Measurements from ENCODE around the gene CCDC83.

CCDC83 gene

DNA sequence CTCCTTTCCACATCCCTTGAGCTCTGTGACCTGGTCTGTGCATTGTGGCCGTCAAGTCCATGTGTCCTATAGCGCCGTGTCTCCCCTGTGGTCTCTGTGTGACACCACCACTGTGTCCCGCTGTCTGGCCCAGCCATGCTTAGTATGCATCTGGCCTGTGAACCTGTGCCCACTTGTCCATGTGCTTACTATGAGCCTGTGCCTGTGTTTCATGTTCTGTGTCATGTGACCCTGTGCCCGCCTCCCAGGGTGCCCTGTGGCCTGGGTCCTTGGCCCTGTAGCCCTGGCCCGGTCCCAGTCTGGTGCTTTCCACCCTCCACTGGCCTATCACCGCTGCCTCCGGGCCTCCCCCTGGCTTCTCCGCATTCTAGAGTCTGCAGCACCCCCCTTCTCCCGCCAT lies 80.6 kb downstream of the CCDC83 start:
- TF ChIP-seq Cebpa-rat (IDR thresholded peaks at IDR 0.05) = no peak

DNA sequence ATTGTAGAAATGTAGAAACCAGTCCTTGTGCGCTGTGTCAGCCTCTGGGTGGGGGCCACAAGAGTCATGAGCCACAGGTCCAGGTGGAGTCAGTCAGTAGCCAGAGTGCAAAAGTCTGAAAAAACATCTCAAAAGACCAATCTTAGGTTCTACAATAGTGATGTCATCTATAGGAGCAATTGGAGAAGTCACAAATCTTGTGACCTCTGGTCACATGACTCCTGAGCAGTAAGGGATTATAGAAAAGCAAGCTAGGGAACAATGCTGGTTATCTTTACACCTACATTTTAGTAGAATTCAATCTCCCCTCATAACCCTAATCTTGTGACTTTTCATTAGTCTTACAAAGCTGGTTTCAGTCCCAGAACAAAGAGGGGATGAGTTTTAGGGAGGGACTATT lies 82.7 kb downstream of the CCDC83 start:
- Histone ChIP-seq H3K4me1 (no peaks in the 10 kb centered on the region), H3K27me3 (no peaks in the 10 kb centered on the region), H3K9ac (no peak overlapping the region), H3K4me2 (no peak overlapping the region), H3K36me3 (peaks cover 24% of the 10 kb centered on the region; the same call in 1 of the 2 replicates), H3K4me3 (no peak overlapping the region), H3K9me3 (peaks cover 43% of the 10 kb centered on the region), H4K20me1 (no peaks in the 10 kb centered on the region), H3K27ac (no peak overlapping the region)
- TF ChIP-seq Cebpa-rat (IDR thresholded peaks at IDR 0.05) = no peak

More for the DNA sequence above, 80.6 kb downstream of the CCDC83 start:
- no peak overlapping the region for H3K27ac ChIP-seq
- no peak overlapping the region for H3K4me3 ChIP-seq
- H3K4me2 ChIP-seq = no peak overlapping the region
- peaks cover 24% of the 10 kb centered on the region; the same call in 1 of the 2 replicates for H3K36me3 ChIP-seq
- no peaks in the 10 kb centered on the region for H3K4me1 ChIP-seq
- no peaks in the 10 kb centered on the region for H3K27me3 ChIP-seq
- H3K9me3 ChIP-seq = peaks cover 38% of the 10 kb centered on the region
- H3K9ac ChIP-seq = no peak overlapping the region
- no peaks in the 10 kb centered on the region for H4K20me1 ChIP-seq

DNA sequence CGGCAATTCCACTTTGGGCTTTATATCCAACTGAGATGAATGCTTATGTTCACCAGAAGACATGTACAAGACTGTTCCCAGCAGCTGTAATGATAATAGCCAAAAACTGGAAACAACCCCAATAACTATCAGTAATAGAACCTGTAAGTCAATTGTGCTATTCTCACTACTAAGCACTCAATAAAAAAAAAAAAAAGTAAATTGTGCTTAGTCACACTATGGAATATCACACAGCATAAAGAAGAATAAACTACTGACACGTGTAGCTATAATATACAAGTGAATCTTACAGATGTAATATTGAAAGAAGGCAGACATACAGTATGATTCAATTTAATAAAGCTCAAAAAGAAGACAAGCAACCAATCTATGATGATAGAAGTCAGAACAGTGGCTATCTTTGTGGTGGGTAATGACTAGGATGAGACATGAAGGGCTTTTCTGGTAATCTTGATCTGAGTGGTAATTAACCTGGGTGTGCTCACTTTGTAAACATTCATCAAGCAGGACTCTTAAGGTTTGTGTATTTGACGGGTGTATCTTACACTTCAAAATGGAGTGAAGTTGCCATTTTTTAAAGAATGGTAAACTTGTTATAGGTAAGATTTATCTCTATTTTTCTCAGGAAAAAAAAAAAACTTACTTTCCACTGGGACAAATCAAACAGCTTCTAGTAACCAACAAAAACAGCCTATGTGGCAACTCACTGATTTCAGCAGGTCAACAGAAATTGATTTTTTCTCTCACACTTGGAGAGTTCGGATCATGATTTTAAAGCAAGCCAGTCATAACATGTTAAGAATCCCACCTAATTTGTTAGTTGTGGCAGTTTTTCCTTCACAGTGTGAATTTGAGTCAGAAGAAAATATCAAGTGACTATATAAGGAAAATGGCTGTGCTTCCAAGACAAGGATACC lies 84.2 kb downstream of the CCDC83 start:
- TF ChIP-seq Cebpa-rat (IDR thresholded peaks at IDR 0.05) = no peak
- Histone ChIP-seq H3K9me3 (peaks cover 55% of the 10 kb centered on the region), H3K4me3 (no peak overlapping the region), H4K20me1 (no peaks in the 10 kb centered on the region), H3K27ac (no peak overlapping the region), H3K9ac (no peak overlapping the region), H3K27me3 (no peaks in the 10 kb centered on the region), H3K4me1 (no peaks in the 10 kb centered on the region), H3K4me2 (no peak overlapping the region), H3K36me3 (peaks cover 37% of the 10 kb centered on the region)

DNA sequence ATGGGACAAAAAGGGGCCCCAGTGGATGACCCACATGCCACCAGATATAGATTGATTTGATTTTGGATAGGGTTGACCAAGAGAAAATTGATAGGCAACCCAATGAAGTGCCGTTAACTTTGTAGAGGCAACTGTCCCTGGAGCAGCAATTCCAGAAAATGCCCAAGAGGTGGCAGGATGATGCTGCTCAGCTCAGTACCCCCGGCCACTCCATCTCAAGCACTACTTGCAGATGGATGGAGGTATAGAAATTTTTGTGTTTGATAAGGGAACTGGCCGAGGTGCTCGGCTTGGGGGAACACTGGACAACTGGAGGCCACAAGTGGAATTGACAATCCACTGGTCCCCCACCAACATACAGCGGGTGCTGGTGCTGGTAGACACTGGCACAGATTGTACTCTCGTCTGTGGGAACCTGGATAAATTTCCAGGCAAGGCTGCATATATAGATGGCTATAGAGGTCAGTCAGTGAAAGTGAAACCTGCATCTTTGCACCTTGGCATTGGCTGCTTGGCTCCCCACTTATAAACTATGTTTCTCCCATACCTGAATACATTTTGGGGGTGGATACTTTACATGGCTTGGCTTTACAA lies 86.3 kb downstream of the CCDC83 start:
- Histone ChIP-seq H3K36me3 (peaks cover 36% of the 10 kb centered on the region), H3K4me2 (no peak overlapping the region)

DNA sequence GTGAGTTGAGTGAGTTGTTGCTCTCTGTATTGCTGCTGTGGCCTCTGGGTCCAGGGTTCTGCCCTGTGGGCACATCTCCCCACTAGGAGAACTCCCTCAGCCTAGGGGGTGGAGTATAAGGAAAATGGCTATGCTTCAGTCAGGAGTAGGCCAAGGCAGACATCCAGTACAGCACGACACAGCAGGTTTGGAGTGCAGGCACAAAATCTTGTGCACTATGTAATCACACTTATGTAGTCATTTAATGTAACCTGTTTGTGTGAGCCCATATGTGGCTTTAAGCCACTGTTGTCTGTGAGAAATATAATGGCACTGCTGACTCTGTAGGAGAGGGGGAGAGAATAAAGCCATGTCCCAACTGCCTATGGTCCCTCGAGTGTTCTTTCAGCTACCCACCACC lies 90.1 kb downstream of the CCDC83 start:
- no peak overlapping the region for H3K9ac ChIP-seq
- H4K20me1 ChIP-seq = no peaks in the 10 kb centered on the region
- no peak for TF ChIP-seq Cebpa-rat (IDR thresholded peaks at IDR 0.05)
- peaks cover 28% of the 10 kb centered on the region for H3K36me3 ChIP-seq
- peaks cover 34% of the 10 kb centered on the region for H3K9me3 ChIP-seq
- no peak overlapping the region for H3K27ac ChIP-seq
- no peaks in the 10 kb centered on the region for H3K27me3 ChIP-seq
- no peak overlapping the region for H3K4me3 ChIP-seq
- no peak overlapping the region for H3K4me2 ChIP-seq
- no peaks in the 10 kb centered on the region for H3K4me1 ChIP-seq

More for the DNA sequence above, 86.3 kb downstream of the CCDC83 start:
- TF ChIP-seq Cebpa-rat (IDR thresholded peaks at IDR 0.05) = no peak
- Histone ChIP-seq H3K9ac (no peak overlapping the region), H3K9me3 (peaks cover 52% of the 10 kb centered on the region), H3K4me3 (no peak overlapping the region), H3K27ac (no peak overlapping the region), H4K20me1 (no peaks in the 10 kb centered on the region), H3K4me1 (no peaks in the 10 kb centered on the region), H3K27me3 (no peaks in the 10 kb centered on the region)

DNA sequence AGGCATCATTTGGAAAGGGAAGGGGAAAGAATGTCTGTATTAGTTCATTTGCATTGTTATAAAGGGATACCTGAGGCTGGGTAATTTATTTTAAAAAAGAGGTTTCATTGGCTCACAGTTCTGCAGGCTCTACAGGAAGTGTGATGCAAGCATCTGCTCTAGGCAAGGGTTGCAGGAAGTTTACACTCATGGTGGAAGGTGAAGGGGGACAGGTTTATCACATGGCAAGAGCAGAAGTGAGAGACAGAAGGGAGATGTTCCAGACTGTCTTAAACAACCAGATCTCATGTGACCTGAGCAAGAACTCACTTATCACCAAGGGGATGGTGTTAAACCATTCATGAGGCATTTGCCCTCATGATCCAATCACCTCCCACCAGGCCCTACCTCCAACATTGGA lies 90.6 kb downstream of the CCDC83 start:
- H3K9me3 ChIP-seq = peaks cover 34% of the 10 kb centered on the region
- no peak overlapping the region for H3K4me2 ChIP-seq
- H3K4me1 ChIP-seq = no peaks in the 10 kb centered on the region
- no peak overlapping the region for H3K9ac ChIP-seq
- TF ChIP-seq Cebpa-rat (IDR thresholded peaks at IDR 0.05) = no peak
- no peaks in the 10 kb centered on the region for H3K27me3 ChIP-seq
- no peak overlapping the region for H3K27ac ChIP-seq
- peaks cover 28% of the 10 kb centered on the region for H3K36me3 ChIP-seq
- H4K20me1 ChIP-seq = no peaks in the 10 kb centered on the region
- H3K4me3 ChIP-seq = no peak overlapping the region

DNA sequence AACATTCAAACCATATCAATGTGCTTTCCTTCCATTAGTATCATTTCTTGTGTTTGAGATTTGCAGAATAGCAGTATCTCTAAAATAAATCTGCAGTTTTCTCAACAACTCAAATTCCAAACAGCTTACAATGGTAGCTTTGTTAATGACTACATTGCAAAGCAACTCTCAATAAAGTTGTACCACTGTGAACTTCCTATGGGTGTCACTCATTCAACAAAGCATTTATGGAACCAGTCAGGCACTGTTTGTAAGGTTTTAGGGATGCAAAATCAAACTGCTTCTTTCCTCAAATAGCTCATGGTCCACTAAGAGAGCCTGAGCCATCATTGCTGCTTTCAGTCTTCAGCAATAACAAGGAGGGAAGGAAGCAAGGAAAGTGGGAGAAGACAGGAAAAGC lies 91.0 kb downstream of the CCDC83 start:
- no peak overlapping the region for H3K4me2 ChIP-seq
- no peak overlapping the region for H3K4me3 ChIP-seq
- H3K9ac ChIP-seq = no peak overlapping the region
- no peaks in the 10 kb centered on the region for H4K20me1 ChIP-seq
- H3K36me3 ChIP-seq = peaks cover 28% of the 10 kb centered on the region
- no peak overlapping the region for H3K27ac ChIP-seq
- H3K27me3 ChIP-seq = no peaks in the 10 kb centered on the region
- no peaks in the 10 kb centered on the region for H3K4me1 ChIP-seq
- no peak for TF ChIP-seq Cebpa-rat (IDR thresholded peaks at IDR 0.05)
- H3K9me3 ChIP-seq = peaks cover 30% of the 10 kb centered on the region

DNA sequence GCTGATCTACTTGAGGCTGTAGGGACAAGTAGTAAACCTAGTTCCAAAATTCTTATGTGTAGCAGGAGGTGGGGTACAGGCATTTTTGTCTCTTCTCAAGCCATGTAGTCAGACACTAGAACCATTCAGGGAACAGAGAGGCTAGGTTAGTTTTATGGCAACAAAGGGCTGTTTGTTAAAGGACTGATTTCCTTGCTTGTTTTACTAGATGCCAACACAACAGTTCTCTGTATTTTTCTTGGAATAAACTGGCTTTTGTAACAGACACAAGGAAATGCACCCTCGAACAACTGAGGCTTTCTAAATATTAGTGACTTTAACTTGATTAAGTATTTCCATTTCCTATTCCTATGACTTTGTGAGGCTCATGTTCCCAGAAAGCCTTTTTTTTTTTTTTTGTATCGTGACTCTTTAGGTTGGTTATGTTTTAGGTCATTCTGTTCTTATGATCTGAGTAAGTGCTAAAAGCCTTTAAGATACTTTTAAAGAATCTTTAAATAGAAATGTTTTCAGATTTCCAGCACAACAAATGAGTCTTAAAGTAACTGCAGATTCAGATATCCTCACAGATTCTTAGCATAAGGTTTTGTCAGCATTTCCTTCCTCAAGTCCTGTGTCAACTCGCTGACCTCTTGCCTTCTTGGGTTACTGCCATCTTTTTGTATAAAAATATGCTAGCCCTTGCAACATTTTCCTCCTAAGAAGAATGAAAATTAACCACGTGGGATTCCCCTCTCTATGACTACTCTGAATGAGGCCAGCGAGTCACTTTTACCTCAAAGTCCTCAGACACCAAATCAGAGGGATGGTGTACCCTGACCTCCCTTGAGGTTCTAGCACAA lies 92.5 kb downstream of the CCDC83 start:
- H3K4me2 ChIP-seq = no peak overlapping the region
- H3K4me1 ChIP-seq = no peaks in the 10 kb centered on the region
- H3K27ac ChIP-seq = no peak overlapping the region

DNA sequence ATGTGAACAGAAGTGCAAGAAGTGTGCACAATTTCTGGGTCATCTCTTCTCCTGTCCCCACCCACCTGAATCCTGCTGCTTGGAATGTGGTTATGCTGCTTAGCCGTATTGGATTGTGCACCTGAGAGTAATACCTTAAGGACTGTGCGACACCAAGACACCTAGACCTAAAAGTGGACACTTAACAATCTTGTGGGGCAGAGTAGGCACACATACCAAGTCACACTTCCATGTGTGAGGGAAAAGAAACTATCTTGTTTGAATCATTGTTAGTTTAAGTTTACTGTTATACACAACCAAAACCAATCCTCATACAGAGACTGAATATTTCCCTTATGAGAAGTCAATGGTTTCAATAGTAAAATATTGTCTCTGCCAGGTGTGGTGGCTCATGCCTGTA lies 93.7 kb downstream of the CCDC83 start:
- H4K20me1 ChIP-seq = no peaks in the 10 kb centered on the region
- no peak overlapping the region for H3K27ac ChIP-seq
- peaks cover 35% of the 10 kb centered on the region for H3K36me3 ChIP-seq
- TF ChIP-seq Cebpa-rat (IDR thresholded peaks at IDR 0.05) = no peak
- peaks cover 31% of the 10 kb centered on the region for H3K9me3 ChIP-seq
- H3K9ac ChIP-seq = no peak overlapping the region
- H3K27me3 ChIP-seq = no peaks in the 10 kb centered on the region
- no peaks in the 10 kb centered on the region for H3K4me1 ChIP-seq
- H3K4me3 ChIP-seq = no peak overlapping the region
- no peak overlapping the region for H3K4me2 ChIP-seq

More for the DNA sequence above, 92.5 kb downstream of the CCDC83 start:
- Histone ChIP-seq H3K36me3 (peaks cover 32% of the 10 kb centered on the region), H3K9ac (no peak overlapping the region), H4K20me1 (no peaks in the 10 kb centered on the region), H3K9me3 (peaks cover 30% of the 10 kb centered on the region), H3K27me3 (no peaks in the 10 kb centered on the region), H3K4me3 (no peak overlapping the region)
- TF ChIP-seq Cebpa-rat (IDR thresholded peaks at IDR 0.05) = no peak

Measured in BLaER1 (cell line).